Measurements from ENCODE around the gene ATP6AP1. TPM values are rescaled to one million over a fixed set of nuclear protein-coding genes. Genes with fewer than 3 reads are reported as not detected.

The ATP6AP1 gene
- total and polyA plus RNA-seq, 2 donors (not counting 3 experiments of a cell fraction or from before 2014, with no cell fraction given): 145 to 322 TPM

DNA sequence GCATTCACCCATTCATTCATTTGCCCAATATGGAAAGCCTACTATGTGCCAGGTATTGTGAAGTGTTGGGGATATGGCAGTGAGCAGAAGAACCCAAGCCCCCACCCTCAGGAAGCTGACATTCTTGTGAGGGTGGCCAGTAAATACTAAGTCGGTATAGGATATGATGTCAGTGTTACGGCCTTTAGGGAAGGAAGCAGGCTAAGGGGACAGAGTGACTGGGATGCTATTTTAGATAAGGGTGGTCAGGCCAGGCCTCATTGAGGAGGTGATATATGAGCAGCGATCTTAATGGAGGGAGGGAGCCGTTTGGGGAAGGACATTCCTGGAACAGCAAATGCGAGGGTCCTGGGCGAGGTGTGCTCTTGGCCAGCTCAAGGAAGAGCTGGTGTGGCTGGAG lies 2.0 kb downstream of the ATP6AP1 start:
- no TSS peak for BruUV-seq (replicated peaks)
- Histone ChIP-seq H3K4me2 (ENCODE audit: insufficient read depth, low read length) (no peak overlapping the region), H4K20me1 (replicated peaks; ENCODE audit: control insufficient read depth, extremely low read depth, insufficient read depth, low read length) (no peaks in the 10 kb centered on the region), H2AFZ (ENCODE audit: low read depth, low read length) (no peak overlapping the region), H3K9ac (replicated peaks; ENCODE audit: extremely low read depth, insufficient read depth, low read length) (no peak overlapping the region), H3K79me2 (ENCODE audit: control insufficient read depth, insufficient read depth, low read length) (peaks cover 23% of the 10 kb centered on the region), H3K9me1 (replicated peaks; ENCODE audit: control insufficient read depth, extremely low read depth, insufficient read depth, low read length) (no peaks in the 10 kb centered on the region), H3K27ac (ENCODE audit: insufficient read depth, low read depth, low read length) (peak overlapping the region; percentile 8), H3K4me1 (ENCODE audit: control insufficient read depth, extremely low read depth, insufficient read depth, low read length) (peaks cover 28% of the 10 kb centered on the region), H3K9me3 (replicated peaks; ENCODE audit: control insufficient read depth, insufficient read depth, low read length) (no peaks in the 10 kb centered on the region), H3K4me3 (replicated peaks in 1 of 3; ENCODE audit: insufficient read depth in 1 of 3, low read depth in 1 of 3, low read length in 3 of 3) (no peak overlapping the region), H3K27me3 (ENCODE audit: control insufficient read depth in 2 of 2, insufficient read depth in 2 of 2, low read length in 2 of 2) (no peaks in the 10 kb centered on the region), H3K36me3 (ENCODE audit: control insufficient read depth in 2 of 2, extremely low read depth in 1 of 2, insufficient read depth in 2 of 2, low read length in 2 of 2) (peaks cover 2 to 26% of the 10 kb centered on the region in 2 experiments)
- no peak for TF ChIP-seq GATA2 (IDR thresholded peaks at IDR 0.05; ENCODE audit: insufficient read depth, insufficient read length, low read depth, low read length)
- TF ChIP-seq POLR2AphosphoS5 (IDR thresholded peaks at IDR 0.05; ENCODE audit: insufficient read depth, low read depth, low read length): no peak
- no peak for TF ChIP-seq EZH2 (IDR thresholded peaks at IDR 0.05; ENCODE audit: borderline replicate concordance, low read depth, low read length, severe bottlenecking)
- TF ChIP-seq MAX (IDR thresholded peaks at IDR 0.05; ENCODE audit: insufficient read depth, insufficient read length): no peak
- CTCF ChIA-PET: interaction anchor here (1.2 kb wide), 1 partner anchor 57 kb away, joined by 3 read pairs; no protein-coding TSS in a partner anchor
- POLR2A ChIA-PET: interaction anchor here (0.6 kb wide), 1 partner anchor 29 kb away, joined by 7 read pairs; no protein-coding TSS in a partner anchor
- intact Hi-C loops (cut with micrococcal nuclease): no loop called here
- DNase-seq (ENCODE audit: low read depth, low spot score): no peak
- dilution Hi-C loops (cut with MboI; ENCODE audit: extremely low pct_ligation_motif_present, low sequenced_read_pairs): no loop called here
- FAIRE-seq: peak; percentile 90

DNA sequence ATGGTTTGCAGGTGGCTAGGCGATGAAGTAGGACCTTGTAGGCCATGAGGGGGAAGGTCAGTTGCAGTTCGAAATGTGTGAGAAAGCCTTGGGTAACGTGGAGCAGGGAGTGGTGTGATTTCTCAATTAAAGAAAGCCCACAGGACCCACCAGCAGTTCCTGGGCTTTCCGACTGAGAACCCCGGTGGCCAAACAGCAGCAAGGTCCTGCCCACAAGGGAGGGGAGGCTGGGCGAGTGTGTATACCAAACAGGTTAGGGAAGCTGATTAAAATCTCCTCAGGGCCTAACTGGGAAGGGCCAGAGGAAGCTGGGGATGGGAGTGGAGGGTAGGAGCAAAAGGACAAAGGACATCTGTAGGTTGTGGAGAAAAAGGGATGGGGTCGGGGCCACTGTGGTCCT lies 2.4 kb downstream of the ATP6AP1 start:
- TF ChIP-seq POLR2A (IDR thresholded peaks at IDR 0.05; ENCODE audit: low read depth, low read length) (no peak), MAX (IDR thresholded peaks at IDR 0.05; ENCODE audit: insufficient read depth, insufficient read length) (no peak), FOS (IDR thresholded peaks at IDR 0.05; ENCODE audit: borderline replicate concordance, insufficient read depth, low read length) (no peak), EZH2 (IDR thresholded peaks at IDR 0.05; ENCODE audit: borderline replicate concordance, low read depth, low read length, severe bottlenecking) (no peak), GATA2 (IDR thresholded peaks at IDR 0.05; ENCODE audit: insufficient read depth, insufficient read length, low read depth, low read length) (no peak), JUN (IDR thresholded peaks at IDR 0.05; ENCODE audit: borderline replicate concordance, insufficient read depth, insufficient read length, low read depth) (no peak), POLR2AphosphoS5 (IDR thresholded peaks at IDR 0.05; ENCODE audit: insufficient read depth, low read depth, low read length) (no peak), MYC (IDR thresholded peaks at IDR 0.05; ENCODE audit: low read depth, low read length) (no peak)
- TF ChIP-seq, protein P1, sequence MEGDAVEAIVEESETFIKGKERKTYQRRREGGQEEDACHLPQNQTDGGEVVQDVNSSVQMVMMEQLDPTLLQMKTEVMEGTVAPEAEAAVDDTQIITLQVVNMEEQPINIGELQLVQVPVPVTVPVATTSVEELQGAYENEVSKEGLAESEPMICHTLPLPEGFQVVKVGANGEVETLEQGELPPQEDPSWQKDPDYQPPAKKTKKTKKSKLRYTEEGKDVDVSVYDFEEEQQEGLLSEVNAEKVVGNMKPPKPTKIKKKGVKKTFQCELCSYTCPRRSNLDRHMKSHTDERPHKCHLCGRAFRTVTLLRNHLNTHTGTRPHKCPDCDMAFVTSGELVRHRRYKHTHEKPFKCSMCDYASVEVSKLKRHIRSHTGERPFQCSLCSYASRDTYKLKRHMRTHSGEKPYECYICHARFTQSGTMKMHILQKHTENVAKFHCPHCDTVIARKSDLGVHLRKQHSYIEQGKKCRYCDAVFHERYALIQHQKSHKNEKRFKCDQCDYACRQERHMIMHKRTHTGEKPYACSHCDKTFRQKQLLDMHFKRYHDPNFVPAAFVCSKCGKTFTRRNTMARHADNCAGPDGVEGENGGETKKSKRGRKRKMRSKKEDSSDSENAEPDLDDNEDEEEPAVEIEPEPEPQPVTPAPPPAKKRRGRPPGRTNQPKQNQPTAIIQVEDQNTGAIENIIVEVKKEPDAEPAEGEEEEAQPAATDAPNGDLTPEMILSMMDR (IDR thresholded peaks at IDR 0.05; ENCODE audit: extremely low read depth in 1 of 2, insufficient read depth in 1 of 2, low read depth in 1 of 2, low read length in 2 of 2): no peak
- dilution Hi-C loops (cut with MboI; ENCODE audit: extremely low pct_ligation_motif_present, low sequenced_read_pairs): no loop called here
- POLR2A ChIA-PET: no interaction called here
- DNase-seq (ENCODE audit: low read depth, low spot score): no peak
- H3K27ac ChIP-seq (ENCODE audit: insufficient read depth, low read depth, low read length): peak overlapping the region; percentile 8
- FAIRE-seq: peak; percentile 80
- no peaks in the 10 kb centered on the region for H3K9me3 ChIP-seq (replicated peaks; ENCODE audit: control insufficient read depth, insufficient read depth, low read length)
- BruUV-seq (replicated peaks): no TSS peak
- no peak overlapping the region for H3K4me3 ChIP-seq (replicated peaks in 1 of 3; ENCODE audit: insufficient read depth in 1 of 3, low read depth in 1 of 3, low read length in 3 of 3)
- peaks cover 23% of the 10 kb centered on the region for H3K79me2 ChIP-seq (ENCODE audit: control insufficient read depth, insufficient read depth, low read length)
- H4K20me1 ChIP-seq (replicated peaks; ENCODE audit: control insufficient read depth, extremely low read depth, insufficient read depth, low read length): no peaks in the 10 kb centered on the region
- no peaks in the 10 kb centered on the region for H3K27me3 ChIP-seq (ENCODE audit: control insufficient read depth in 2 of 2, insufficient read depth in 2 of 2, low read length in 2 of 2)
- intact Hi-C loops (cut with micrococcal nuclease): no loop called here
- H3K9me1 ChIP-seq (replicated peaks; ENCODE audit: control insufficient read depth, extremely low read depth, insufficient read depth, low read length): no peaks in the 10 kb centered on the region
- no peak overlapping the region for H2AFZ ChIP-seq (ENCODE audit: low read depth, low read length)
- H3K36me3 ChIP-seq (ENCODE audit: control insufficient read depth in 2 of 2, extremely low read depth in 1 of 2, insufficient read depth in 2 of 2, low read length in 2 of 2): peaks cover 2 to 26% of the 10 kb centered on the region in 2 experiments
- no peak overlapping the region for H3K9ac ChIP-seq (replicated peaks; ENCODE audit: extremely low read depth, insufficient read depth, low read length)
- no peak overlapping the region for H3K4me2 ChIP-seq (ENCODE audit: insufficient read depth, low read length)
- H3K4me1 ChIP-seq (ENCODE audit: control insufficient read depth, extremely low read depth, insufficient read depth, low read length): peaks cover 28% of the 10 kb centered on the region
- CTCF ChIA-PET: interaction anchor here (1.2 kb wide), 1 partner anchor 58 kb away, joined by 3 read pairs; no protein-coding TSS in a partner anchor
